Erythroblast (primary cell): ENCODE results near the gene SLC4A1AP.

Source experiments
- GATA1 ChIP-seq: IDR thresholded peaks from 2 replicates; pipeline ENCODE4 v1.6.1; 2011; ENCODE audit warnings: low read depth, mild to moderate bottlenecking, control low read depth, low read length, moderate library complexity
- POLR2A ChIP-seq: IDR thresholded peaks from 2 replicates; pipeline ENCODE4 v1.6.1; 2011; ENCODE audit warnings: mild to moderate bottlenecking, low read length

DNA sequence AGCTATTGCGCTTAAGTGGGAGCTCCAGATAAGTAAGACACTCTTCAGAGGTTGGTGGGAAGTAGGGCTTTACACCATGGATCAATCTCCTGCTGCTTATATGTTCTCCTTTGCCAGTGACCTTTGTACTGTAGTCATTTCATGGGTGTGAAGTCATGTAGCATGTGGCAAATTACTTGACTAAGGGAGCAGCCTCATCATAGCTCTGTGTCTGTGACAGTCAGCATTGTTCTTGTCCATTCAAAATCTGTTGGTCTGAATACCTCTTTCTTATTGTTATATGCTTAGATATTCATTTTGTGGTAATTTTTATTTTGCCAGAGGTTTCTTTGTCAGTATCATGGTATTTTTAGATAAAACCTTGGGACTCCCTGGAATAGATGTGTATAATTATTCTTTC is 18.2 kb downstream of the SLC4A1AP start:
- no peak for TF ChIP-seq POLR2A
- TF ChIP-seq GATA1: no peak
